Fibroblast of the aortic adventitia (primary cell): ENCODE measurements around the gene FGFR3. TPM values are rescaled to one million over a fixed set of nuclear protein-coding genes. Genes with fewer than 3 reads are reported as not detected.

Experiments used
- DNase-seq: peaks from one replicate; pipeline ENCODE4 v3.0.0-alpha.2; 2010; ENCODE audit warnings: low read depth
- H3K4me3 ChIP-seq: 2 replicates; pipeline ENCODE4 v1.5.1; 2011; ENCODE audit warnings: low read depth, mild to moderate bottlenecking, control low read depth, low read length, moderate library complexity
- CTCF ChIP-seq: IDR thresholded peaks from 2 replicates; pipeline ENCODE4 v1.5.1; 2011; ENCODE audit warnings: mild to moderate bottlenecking, low read length, control low read depth, inconsistent platforms; ENCODE audit not compliant: insufficient read depth
- total RNA-seq: library from RNA; depleted of rRNA; stranded (reverse); fragments of >200 nt; gene quantifications from 2 replicates; pipeline ENCODE4 v1.2.3, GENCODE V29; 2012; ENCODE audit warnings: low replicate concordance

FGFR3 gene
- total RNA-seq, 1 donor: 0.45 TPM

- no peak for TF ChIP-seq CTCF
- no peak for DNase-seq
- no peak overlapping the region for H3K4me3 ChIP-seq
Observed at GRCh38 chr4:1819284-1819683, 26.2 kb downstream of the FGFR3 start.

- H3K4me3 ChIP-seq: no peak overlapping the region
- no peak for TF ChIP-seq CTCF
- DNase-seq: no peak
Observed at GRCh38 chr4:1819816-1820215, 26.7 kb downstream of the FGFR3 start.

DNA sequence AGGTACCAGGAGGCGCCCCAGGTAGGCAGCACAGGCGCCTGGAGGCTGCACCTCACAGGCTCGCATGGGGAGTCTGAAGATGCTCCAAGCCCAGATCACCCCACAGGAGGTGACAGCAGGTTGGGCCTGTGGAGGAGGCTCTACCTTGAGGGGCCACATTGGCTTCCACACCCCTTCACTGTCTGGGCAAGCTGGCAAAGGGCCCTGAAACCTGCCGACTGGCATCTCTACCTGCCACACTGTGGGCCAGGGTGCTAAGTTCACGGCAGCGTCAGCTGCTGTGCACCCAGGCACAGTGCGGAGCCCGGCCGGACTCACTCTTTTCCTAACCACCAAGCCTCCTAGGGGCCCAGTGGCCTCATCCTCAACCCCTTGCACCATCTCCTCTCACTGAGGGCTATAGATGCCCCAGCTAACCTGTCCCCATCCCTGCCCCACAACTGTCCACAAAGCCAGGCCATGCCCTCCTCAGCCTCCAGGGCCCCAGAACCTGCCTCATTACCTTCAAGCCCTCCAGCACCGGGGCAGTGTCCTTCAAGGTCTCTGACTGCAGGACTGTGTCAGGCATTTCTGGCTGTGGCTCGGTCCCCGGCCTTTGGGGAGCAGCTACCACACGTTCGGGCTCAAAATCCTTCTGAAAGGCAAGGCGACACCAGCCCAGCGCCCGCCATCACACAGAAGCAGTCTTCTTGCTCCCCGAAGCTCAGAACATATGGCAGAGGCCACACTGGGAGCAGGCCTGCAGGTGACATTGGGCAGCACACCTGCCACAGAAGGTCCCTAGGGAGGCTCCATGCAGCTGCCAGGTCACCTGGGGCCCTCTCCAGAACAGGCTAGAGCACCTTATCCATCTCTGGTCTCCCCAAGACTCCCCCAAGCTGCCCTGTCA is 28.8 kb downstream of the FGFR3 start:
- TF ChIP-seq CTCF: no peak
- no peak overlapping the region for H3K4me3 ChIP-seq
- DNase-seq: no peak

- no peak for TF ChIP-seq CTCF
- no peak overlapping the region for H3K4me3 ChIP-seq
- DNase-seq: no peak
Observed at GRCh38 chr4:1822568-1823544, 29.8 kb downstream of the FGFR3 start.

- H3K4me3 ChIP-seq: no peak overlapping the region
- TF ChIP-seq CTCF: no peak
Observed at GRCh38 chr4:1823545-1823932, 30.4 kb downstream of the FGFR3 start.

GRCh38 chr4:1824746-1825145 is 31.7 kb downstream of the FGFR3 start:
- H3K4me3 ChIP-seq: no peak overlapping the region
- DNase-seq: no peak
- TF ChIP-seq CTCF: no peak

More at GRCh38 chr4:1823545-1823932, 30.4 kb downstream of the FGFR3 start:
- no peak for DNase-seq
